ENCODE measurements around the gene ALDOB.
"Not testable (repeated sequence)": the region's sequence is repeated elsewhere in the genome, so short reads cannot be mapped to it uniquely, and the experiment has no call there.

ALDOB gene

DNA sequence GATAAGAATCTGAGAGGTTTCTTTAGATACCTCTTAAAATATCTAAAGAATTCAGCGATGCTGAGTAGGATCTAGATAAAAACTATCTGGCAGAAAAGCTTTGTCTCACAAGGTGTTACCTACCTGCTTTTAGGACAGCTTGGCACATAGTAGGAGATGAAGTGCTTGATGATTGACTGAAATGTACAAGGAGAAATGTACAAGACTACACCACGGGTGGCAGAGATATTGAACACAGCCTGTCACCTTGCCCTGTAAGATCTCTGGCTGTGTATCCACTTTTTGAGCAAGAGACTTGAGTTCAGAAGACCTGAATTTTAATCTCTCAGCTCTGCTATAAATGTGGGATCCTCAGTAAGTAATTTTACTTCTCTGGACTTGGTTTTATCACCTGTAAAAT is 15.7 kb downstream of the ALDOB start:
- no peak for DNase-seq

DNA sequence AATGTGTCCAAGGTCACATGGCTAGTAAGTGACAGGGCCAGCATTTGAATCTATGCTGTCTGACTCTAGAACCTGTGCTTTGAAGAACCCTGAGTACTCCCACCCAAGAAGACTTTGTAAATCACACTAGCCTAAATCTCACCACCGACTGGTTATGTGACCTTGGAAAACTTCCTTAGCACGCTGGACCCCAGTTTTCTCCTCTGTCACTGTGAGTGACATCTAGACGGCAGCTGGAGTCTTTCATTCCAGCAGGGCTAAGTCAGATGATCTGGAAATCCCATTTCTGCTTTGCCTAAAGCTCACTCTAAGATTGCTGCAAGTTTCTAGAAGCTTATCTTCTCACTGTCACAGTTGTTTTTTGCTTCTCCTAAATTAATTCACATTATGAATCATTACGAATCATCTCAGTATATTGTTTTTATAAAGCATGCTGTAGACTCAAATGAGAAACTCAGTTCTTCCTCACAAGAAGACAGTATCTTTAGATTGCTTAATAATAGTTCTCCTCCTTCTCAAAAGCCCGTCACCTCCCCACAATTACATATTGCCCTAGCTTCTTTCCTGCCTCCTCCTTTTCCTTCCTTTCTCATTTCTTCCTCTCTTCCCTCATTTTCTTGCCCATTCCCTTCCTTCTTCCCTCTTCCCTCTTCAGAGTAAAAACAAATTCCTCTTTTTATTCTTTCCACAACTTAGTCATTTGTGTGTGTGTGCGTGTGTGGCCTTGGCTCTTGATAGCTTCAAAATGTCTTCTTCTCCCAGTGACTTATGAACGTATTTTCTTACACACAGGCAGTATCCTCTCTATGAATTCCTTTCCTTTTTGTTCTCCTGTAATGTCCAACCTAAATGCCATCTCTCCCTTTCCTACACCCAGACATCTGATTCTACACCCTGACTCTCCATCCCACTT is 16.8 kb downstream of the ALDOB start:
- no peak for DNase-seq

GRCh38 chr9:101417977-101418376 is 17.6 kb downstream of the ALDOB start:
- no peak for DNase-seq

DNA sequence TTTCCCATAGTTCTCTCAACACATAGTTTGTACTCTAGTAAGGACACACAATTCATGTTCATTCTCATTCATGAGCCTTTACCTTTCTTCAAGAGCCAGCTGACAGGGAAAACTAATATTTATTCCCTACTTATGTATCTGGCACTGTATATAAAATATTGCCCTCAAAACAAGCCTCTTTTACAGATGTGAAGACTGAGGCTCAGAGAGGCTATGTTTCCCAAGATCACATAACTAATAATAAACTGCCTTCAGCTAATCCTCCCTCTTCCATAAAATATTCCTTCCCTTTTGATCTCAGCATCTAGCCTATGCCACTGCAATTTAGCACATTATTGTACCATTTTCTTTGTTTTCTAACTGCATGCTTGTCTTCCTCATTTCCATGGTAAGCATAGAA is 18.2 kb downstream of the ALDOB start:
- no peak for DNase-seq

- DNase-seq, result no peak
Observed at GRCh38 chr9:101415578-101415977, 20.0 kb downstream of the ALDOB start.

DNA sequence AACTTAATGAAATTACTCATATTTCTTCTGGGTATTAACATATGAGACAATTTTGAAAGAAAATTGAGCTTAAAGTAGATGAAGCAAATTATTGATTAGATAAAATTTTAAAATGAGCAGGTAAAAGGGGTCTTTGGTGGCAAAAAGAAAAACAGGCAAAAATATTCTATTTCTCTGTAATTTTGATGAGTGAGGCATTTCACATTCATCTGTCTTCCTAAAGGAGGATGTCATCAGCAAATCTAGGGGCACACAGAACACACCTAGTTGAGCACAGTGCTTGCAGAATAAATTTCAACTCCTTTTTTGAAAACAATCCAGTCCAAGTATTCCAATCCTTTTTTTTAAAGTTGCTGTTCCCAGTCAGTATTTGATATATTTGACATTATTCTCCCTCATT is 20.7 kb downstream of the ALDOB start:
- no peak for DNase-seq

GRCh38 chr9:101409079-101409477 is 26.5 kb downstream of the ALDOB start:
- DNase-seq, result no peak

GRCh38 chr9:101408374-101409078 is 27.0 kb downstream of the ALDOB start:
- no peak for DNase-seq

- no peak for DNase-seq
Observed at GRCh38 chr9:101403516-101404285, 31.9 kb downstream of the ALDOB start.

- DNase-seq, result no peak
Observed at GRCh38 chr9:101400120-101400519, 35.5 kb downstream of the ALDOB start.

DNA sequence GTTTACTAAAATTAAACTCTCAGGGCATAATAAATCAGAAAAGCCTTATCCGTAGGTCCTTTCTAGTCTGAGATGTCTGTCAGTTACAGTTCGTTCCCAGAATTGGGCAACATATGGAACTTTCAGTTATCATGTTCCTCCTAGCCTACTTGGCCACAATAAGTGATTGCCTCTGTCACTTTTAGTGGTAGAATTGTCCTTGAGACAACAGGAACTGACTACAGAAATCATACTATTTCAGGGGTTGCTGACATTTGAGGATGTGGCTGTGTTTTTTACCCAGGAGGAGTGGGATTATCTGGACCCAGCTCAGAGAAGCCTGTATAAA is 36.0 kb downstream of the ALDOB start:
- DNase-seq, result no peak

DNA sequence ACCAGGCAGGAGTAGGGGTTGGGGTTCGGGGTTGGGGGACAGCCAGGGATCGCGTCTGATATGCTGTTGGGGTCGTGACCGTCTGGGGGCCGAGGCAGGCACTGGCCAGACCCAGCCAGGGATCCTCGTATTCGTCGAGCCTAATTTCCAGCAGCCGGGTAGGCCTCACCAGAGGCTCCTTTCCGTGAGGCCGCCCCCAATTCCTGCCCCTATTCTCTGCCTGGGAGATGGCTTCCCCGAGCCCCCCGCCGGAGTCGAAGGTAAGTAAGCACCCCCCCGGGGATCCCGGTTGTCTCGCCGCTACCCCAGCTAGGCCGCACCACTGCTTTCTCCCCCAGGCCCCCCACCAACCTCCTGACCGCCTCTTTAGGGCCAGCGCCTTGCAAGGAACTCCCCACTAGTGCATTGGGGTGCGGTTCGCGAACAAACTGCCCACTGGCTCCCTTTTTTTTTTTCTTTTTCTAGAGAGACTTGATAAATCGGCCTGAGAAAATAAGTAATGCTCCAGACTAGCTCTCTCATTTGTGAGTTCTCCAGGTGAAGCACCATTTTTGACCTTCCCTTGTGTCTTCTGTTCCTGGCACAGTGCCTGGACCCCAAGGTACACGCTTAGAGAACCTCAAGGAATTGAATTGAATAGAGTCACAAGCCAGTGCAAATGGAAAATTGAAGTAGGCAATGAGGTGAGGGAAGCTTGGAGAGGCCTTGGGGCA is 36.5 kb downstream of the ALDOB start:
- peak; percentile 11 for DNase-seq

GRCh38 chr9:101398068-101398929 is 37.3 kb downstream of the ALDOB start, which contains the start of the genes MRPL50 and ZNF189:
TSS of gene MRPL50 (minus strand) at chr9:101398618. CDS start at chr9:101398592, 26 bp downstream.
TSS of gene ZNF189 (plus strand) at chr9:101398851. CDS start at chr9:101399157, 306 bp downstream.
- DNase-seq, result peak; percentile 79

DNA sequence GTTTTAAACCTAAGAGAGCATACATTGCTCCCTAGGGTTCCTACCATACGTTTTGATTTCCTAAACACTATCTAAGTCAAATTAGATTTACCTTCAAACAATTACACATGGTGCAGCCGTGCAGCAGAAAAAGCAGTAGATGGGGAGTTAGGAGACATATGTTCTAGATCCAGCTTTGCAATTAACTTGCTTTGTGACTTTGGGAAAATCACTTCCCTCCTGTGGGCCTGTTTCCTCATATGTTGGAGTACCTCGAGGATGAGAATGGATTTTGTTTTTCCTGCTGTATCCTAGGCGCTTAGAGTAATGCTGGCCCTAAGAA is 37.9 kb downstream of the ALDOB start:
- DNase-seq, result no peak

DNA sequence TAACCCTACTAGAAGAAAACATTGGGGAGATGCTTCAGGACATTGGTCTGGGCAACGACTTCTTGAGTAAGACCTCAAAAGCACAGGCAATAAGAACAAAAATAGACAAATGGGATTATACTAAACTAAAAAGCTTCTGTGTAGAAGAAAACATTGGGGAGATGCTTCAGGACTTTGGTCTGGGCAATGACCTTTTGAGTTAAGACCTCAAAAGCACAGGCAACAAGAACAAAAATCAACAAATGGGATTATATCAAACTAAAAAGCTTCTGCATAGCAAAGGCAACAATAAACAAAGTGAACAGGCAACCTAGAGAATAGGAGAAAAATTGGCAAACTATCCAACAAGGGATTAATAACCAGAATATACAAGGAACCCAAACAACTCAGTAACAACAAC is 40.9 kb downstream of the ALDOB start:
- no peak for DNase-seq

GRCh38 chr9:101393135-101393534 is 42.4 kb downstream of the ALDOB start:
- DNase-seq, result no peak

GRCh38 chr9:101388507-101388993 is 47.0 kb downstream of the ALDOB start:
- DNase-seq, result no peak

DNA sequence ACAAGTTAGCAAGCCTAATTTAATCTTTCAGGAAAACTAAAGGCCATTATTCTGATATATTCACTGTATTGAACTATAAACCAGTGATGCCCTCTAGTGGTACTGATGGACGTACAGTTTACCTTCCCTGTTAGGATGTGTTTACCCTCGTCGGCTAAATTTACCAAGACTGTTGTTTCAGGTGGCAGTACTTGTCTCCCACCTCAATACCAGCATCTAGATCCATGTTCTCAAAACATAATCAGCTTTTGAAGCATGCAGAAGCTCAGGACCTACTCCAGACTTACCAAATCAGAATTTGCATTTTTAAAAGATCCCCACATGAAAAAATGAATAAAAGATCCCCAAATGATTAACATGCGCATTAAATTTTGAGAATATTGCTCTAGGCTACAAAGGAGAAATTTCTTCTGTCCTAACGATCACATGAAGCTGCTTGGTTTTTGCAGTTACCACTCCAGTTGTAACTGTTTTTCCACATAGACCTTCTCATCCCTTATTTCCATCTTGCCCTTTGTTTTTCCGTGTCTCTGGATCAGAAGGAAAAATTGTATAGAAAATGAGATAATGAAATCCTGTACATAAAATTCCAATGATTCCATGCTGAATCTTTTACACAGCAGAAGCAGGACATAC is 47.6 kb downstream of the ALDOB start:
- DNase-seq, result no peak

- not testable (repeated sequence) for DNase-seq
Observed at GRCh38 chr9:101384873-101385536, 50.6 kb downstream of the ALDOB start, which contains the start of gene BAAT. TSS of gene BAAT (minus strand) at chr9:101385006. CDS start at chr9:101371404, 13,602 bp downstream.

- no peak for DNase-seq
Observed at GRCh38 chr9:101383361-101383760, 52.2 kb downstream of the ALDOB start.

All from activated gamma-delta T cell (primary cell).